Activated T-cell treated with anti-CD3 and anti-CD28 coated beads for 4 hours (primary cell): ENCODE measurements around the gene GPATCH8.

Experiments used
- DNase-seq: peaks from one replicate; pipeline ENCODE4 v3.0.0-alpha.2; 2020

GPATCH8 gene

GRCh38 chr17:44448412-44448811 is 54.8 kb downstream of the GPATCH8 start:
- DNase-seq: no peak

- DNase-seq: no peak
Observed at GRCh38 chr17:44444735-44445105, 58.5 kb downstream of the GPATCH8 start.

GRCh38 chr17:44442806-44443205 is 60.4 kb downstream of the GPATCH8 start:
- DNase-seq: no peak

- no peak for DNase-seq
Observed at GRCh38 chr17:44439168-44439567, 64.0 kb downstream of the GPATCH8 start.

- no peak for DNase-seq
Observed at GRCh38 chr17:44438636-44439035, 64.6 kb downstream of the GPATCH8 start.

- no peak for DNase-seq
Observed at GRCh38 chr17:44436336-44436735, 66.9 kb downstream of the GPATCH8 start.

GRCh38 chr17:44432254-44433157 is 70.7 kb downstream of the GPATCH8 start:
- DNase-seq: no peak

- no peak for DNase-seq
Observed at GRCh38 chr17:44424828-44425461, 78.3 kb downstream of the GPATCH8 start.

GRCh38 chr17:44417553-44417952 is 85.7 kb downstream of the GPATCH8 start:
- DNase-seq: no peak

- DNase-seq: no peak
Observed at GRCh38 chr17:44416558-44417289, 86.5 kb downstream of the GPATCH8 start.

- no peak for DNase-seq
Observed at GRCh38 chr17:44414394-44415155, 88.6 kb downstream of the GPATCH8 start.

GRCh38 chr17:44409309-44410028 is 93.7 kb downstream of the GPATCH8 start:
- no peak for DNase-seq

- DNase-seq: no peak
Observed at GRCh38 chr17:44408786-44409185, 94.4 kb downstream of the GPATCH8 start.

GRCh38 chr17:44402564-44403172 is 100.5 kb downstream of the GPATCH8 start:
- DNase-seq: no peak

GRCh38 chr17:44400226-44400847 is 102.9 kb downstream of the GPATCH8 start:
- DNase-seq: no peak

GRCh38 chr17:44398692-44399691 is 104.2 kb downstream of the GPATCH8 start:
- no peak for DNase-seq

GRCh38 chr17:44397479-44398440 is 105.4 kb downstream of the GPATCH8 start:
- DNase-seq: no peak

GRCh38 chr17:44396946-44397345 is 106.3 kb downstream of the GPATCH8 start:
- DNase-seq: no peak

GRCh38 chr17:44394833-44395232 is 108.4 kb downstream of the GPATCH8 start:
- DNase-seq: no peak
